Lower leg skin (tissue), 3 donors: ENCODE data around the gene JCAD.

Experiments used
- POLR2A ChIP-seq, 2 donors: fragments of 450-650 bp; IDR thresholded peaks; one replicate each; pipeline ENCODE4 v1.6.1; 2016 to 2017; ENCODE audit warnings: antibody characterized with exemption in 2 of 2, mild to moderate bottlenecking in 1 of 2, moderate library complexity in 1 of 2
- TF ChIP-seq, protein P1 (sequence below), 3 donors: fragments of 450-650 bp; IDR thresholded peaks; one replicate each; pipeline ENCODE4 v1.5.1; 2016; ENCODE audit warnings: antibody characterized with exemption in 3 of 3, mild to moderate bottlenecking in 3 of 3, moderate library complexity in 2 of 3

DNA sequence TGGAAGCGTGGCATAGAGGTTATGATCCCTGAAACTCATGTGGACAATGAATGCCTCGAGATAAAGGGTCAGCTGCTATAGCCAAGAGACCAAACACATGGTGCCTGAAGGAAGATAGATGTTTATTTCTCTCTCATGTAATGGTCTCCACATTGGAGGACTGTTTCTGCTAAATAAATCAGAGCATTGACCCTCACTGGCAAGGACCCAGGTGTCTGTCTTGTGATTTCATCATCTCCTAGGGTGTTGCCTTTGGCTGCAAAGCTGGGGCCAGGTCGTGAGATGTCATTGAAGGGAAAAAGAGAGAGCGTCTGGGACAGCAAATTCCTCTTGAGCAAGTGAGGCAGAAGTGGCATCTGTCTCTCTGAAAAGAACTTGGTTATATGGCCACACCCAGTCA is 64.6 kb downstream of the JCAD start:
- no peak for TF ChIP-seq POLR2A (IDR thresholded peaks at IDR 0.05)
- TF ChIP-seq, protein P1, sequence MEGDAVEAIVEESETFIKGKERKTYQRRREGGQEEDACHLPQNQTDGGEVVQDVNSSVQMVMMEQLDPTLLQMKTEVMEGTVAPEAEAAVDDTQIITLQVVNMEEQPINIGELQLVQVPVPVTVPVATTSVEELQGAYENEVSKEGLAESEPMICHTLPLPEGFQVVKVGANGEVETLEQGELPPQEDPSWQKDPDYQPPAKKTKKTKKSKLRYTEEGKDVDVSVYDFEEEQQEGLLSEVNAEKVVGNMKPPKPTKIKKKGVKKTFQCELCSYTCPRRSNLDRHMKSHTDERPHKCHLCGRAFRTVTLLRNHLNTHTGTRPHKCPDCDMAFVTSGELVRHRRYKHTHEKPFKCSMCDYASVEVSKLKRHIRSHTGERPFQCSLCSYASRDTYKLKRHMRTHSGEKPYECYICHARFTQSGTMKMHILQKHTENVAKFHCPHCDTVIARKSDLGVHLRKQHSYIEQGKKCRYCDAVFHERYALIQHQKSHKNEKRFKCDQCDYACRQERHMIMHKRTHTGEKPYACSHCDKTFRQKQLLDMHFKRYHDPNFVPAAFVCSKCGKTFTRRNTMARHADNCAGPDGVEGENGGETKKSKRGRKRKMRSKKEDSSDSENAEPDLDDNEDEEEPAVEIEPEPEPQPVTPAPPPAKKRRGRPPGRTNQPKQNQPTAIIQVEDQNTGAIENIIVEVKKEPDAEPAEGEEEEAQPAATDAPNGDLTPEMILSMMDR (IDR thresholded peaks at IDR 0.05): no peak
